ENCODE results near the gene PARD3.

Gene PARD3

GRCh38 chr10:34166823-34167222 lies 648.3 kb downstream of the PARD3 start:
- no peak overlapping the region for H3K27ac ChIP-seq (ENCODE audit: low read depth, low read length, severe bottlenecking)
- H3K4me3 ChIP-seq (ENCODE audit: extremely low read depth, insufficient read depth, low read length, poor library complexity, severe bottlenecking) = no peak overlapping the region
- no peaks in the 10 kb centered on the region for H3K36me3 ChIP-seq (ENCODE audit: control insufficient read depth, insufficient read depth, low read length)
- no peaks in the 10 kb centered on the region for H3K4me1 ChIP-seq (ENCODE audit: control insufficient read depth, insufficient read depth, low read length, poor library complexity, severe bottlenecking)
- no peaks in the 10 kb centered on the region for H3K9me3 ChIP-seq (ENCODE audit: control insufficient read depth, low read length)
- 100% methylated on average over 1 to 2 of the region's 6 CpGs for WGBS, 2 experiments (ENCODE audit: insufficient coverage in 2 of 2)

- H3K9me3 ChIP-seq (ENCODE audit: control insufficient read depth, low read length) = no peaks in the 10 kb centered on the region
- H3K4me1 ChIP-seq (ENCODE audit: control insufficient read depth, insufficient read depth, low read length, poor library complexity, severe bottlenecking) = no peaks in the 10 kb centered on the region
- H3K4me3 ChIP-seq (ENCODE audit: extremely low read depth, insufficient read depth, low read length, poor library complexity, severe bottlenecking) = no peak overlapping the region
- H3K36me3 ChIP-seq (ENCODE audit: control insufficient read depth, insufficient read depth, low read length) = peaks cover 1% of the 10 kb centered on the region
- 93 to 95% methylated on average over 3 of the region's 5 CpGs for WGBS, 2 experiments (ENCODE audit: insufficient coverage in 2 of 2)
- H3K27ac ChIP-seq (ENCODE audit: low read depth, low read length, severe bottlenecking) = no peak overlapping the region
These were observed 648.7 kb downstream of the PARD3 start for GRCh38 chr10:34166354-34166753.

- Histone ChIP-seq H3K27ac (ENCODE audit: low read depth, low read length, severe bottlenecking) (no peak overlapping the region), H3K36me3 (ENCODE audit: control insufficient read depth, insufficient read depth, low read length) (peaks cover 3% of the 10 kb centered on the region), H3K9me3 (ENCODE audit: control insufficient read depth, low read length) (no peaks in the 10 kb centered on the region), H3K4me1 (ENCODE audit: control insufficient read depth, insufficient read depth, low read length, poor library complexity, severe bottlenecking) (no peaks in the 10 kb centered on the region), H3K4me3 (ENCODE audit: extremely low read depth, insufficient read depth, low read length, poor library complexity, severe bottlenecking) (no peak overlapping the region)
- 90% methylated on average over 2 of the region's 3 CpGs; no CpG with 5 or more reads in 1 of the 2 experiments for WGBS, 2 experiments (ENCODE audit: insufficient coverage in 2 of 2)
These were observed 651.1 kb downstream of the PARD3 start for GRCh38 chr10:34164029-34164428.

- Histone ChIP-seq H3K27ac (ENCODE audit: low read depth, low read length, severe bottlenecking) (no peak overlapping the region), H3K9me3 (ENCODE audit: control insufficient read depth, low read length) (no peaks in the 10 kb centered on the region), H3K36me3 (ENCODE audit: control insufficient read depth, insufficient read depth, low read length) (peaks cover 3% of the 10 kb centered on the region), H3K4me1 (ENCODE audit: control insufficient read depth, insufficient read depth, low read length, poor library complexity, severe bottlenecking) (no peaks in the 10 kb centered on the region), H3K4me3 (ENCODE audit: extremely low read depth, insufficient read depth, low read length, poor library complexity, severe bottlenecking) (no peak overlapping the region)
- WGBS, 2 experiments (ENCODE audit: insufficient coverage in 2 of 2) = 83 to 87% methylated on average over 7 of the region's 11 CpGs
These were observed 651.8 kb downstream of the PARD3 start for GRCh38 chr10:34163075-34163905.

GRCh38 chr10:34161777-34162370 lies 653.2 kb downstream of the PARD3 start:
- Histone ChIP-seq H3K4me1 (ENCODE audit: control insufficient read depth, insufficient read depth, low read length, poor library complexity, severe bottlenecking) (no peaks in the 10 kb centered on the region), H3K36me3 (ENCODE audit: control insufficient read depth, insufficient read depth, low read length) (peaks cover 3% of the 10 kb centered on the region), H3K9me3 (ENCODE audit: control insufficient read depth, low read length) (no peaks in the 10 kb centered on the region), H3K27ac (ENCODE audit: low read depth, low read length, severe bottlenecking) (no peak overlapping the region), H3K4me3 (ENCODE audit: extremely low read depth, insufficient read depth, low read length, poor library complexity, severe bottlenecking) (no peak overlapping the region)
- WGBS, 2 experiments (ENCODE audit: insufficient coverage in 2 of 2) = 96 to 97% methylated on average over 4 of the region's 7 CpGs

- Histone ChIP-seq H3K4me3 (ENCODE audit: extremely low read depth, insufficient read depth, low read length, poor library complexity, severe bottlenecking) (no peak overlapping the region), H3K27ac (ENCODE audit: low read depth, low read length, severe bottlenecking) (no peak overlapping the region), H3K4me1 (ENCODE audit: control insufficient read depth, insufficient read depth, low read length, poor library complexity, severe bottlenecking) (no peaks in the 10 kb centered on the region), H3K9me3 (ENCODE audit: control insufficient read depth, low read length) (no peaks in the 10 kb centered on the region), H3K36me3 (ENCODE audit: control insufficient read depth, insufficient read depth, low read length) (peaks cover 3% of the 10 kb centered on the region)
- WGBS, 2 experiments (ENCODE audit: insufficient coverage in 2 of 2) = 97 to 100% methylated on average over 3 of the region's 3 CpGs
These were observed 654.5 kb downstream of the PARD3 start for GRCh38 chr10:34160595-34160994.

GRCh38 chr10:34157501-34157900 lies 657.6 kb downstream of the PARD3 start:
- Histone ChIP-seq H3K27ac (ENCODE audit: low read depth, low read length, severe bottlenecking) (no peak overlapping the region), H3K36me3 (ENCODE audit: control insufficient read depth, insufficient read depth, low read length) (peaks cover 3% of the 10 kb centered on the region)
- WGBS, 2 experiments (ENCODE audit: insufficient coverage in 2 of 2) = no CpG with 5 or more reads among the region's 1 CpG

GRCh38 chr10:34156781-34157425 lies 658.2 kb downstream of the PARD3 start:
- H3K9me3 ChIP-seq (ENCODE audit: control insufficient read depth, low read length) = no peaks in the 10 kb centered on the region
- no peaks in the 10 kb centered on the region for H3K4me1 ChIP-seq (ENCODE audit: control insufficient read depth, insufficient read depth, low read length, poor library complexity, severe bottlenecking)
- H3K27ac ChIP-seq (ENCODE audit: low read depth, low read length, severe bottlenecking) = no peak overlapping the region
- peaks cover 3% of the 10 kb centered on the region for H3K36me3 ChIP-seq (ENCODE audit: control insufficient read depth, insufficient read depth, low read length)
- WGBS, 2 experiments (ENCODE audit: insufficient coverage in 2 of 2) = 90% methylated on average over 6 of the region's 6 CpGs
- no peak overlapping the region for H3K4me3 ChIP-seq (ENCODE audit: extremely low read depth, insufficient read depth, low read length, poor library complexity, severe bottlenecking)

More at GRCh38 chr10:34157501-34157900, 657.6 kb downstream of the PARD3 start:
- Histone ChIP-seq H3K4me3 (ENCODE audit: extremely low read depth, insufficient read depth, low read length, poor library complexity, severe bottlenecking) (no peak overlapping the region), H3K9me3 (ENCODE audit: control insufficient read depth, low read length) (no peaks in the 10 kb centered on the region), H3K4me1 (ENCODE audit: control insufficient read depth, insufficient read depth, low read length, poor library complexity, severe bottlenecking) (no peaks in the 10 kb centered on the region)

GRCh38 chr10:34155812-34156211 lies 659.3 kb downstream of the PARD3 start:
- H3K9me3 ChIP-seq (ENCODE audit: control insufficient read depth, low read length) = no peaks in the 10 kb centered on the region
- H3K36me3 ChIP-seq (ENCODE audit: control insufficient read depth, insufficient read depth, low read length) = no peaks in the 10 kb centered on the region
- no peak overlapping the region for H3K4me3 ChIP-seq (ENCODE audit: extremely low read depth, insufficient read depth, low read length, poor library complexity, severe bottlenecking)
- no peak overlapping the region for H3K27ac ChIP-seq (ENCODE audit: low read depth, low read length, severe bottlenecking)
- 58 to 62% methylated on average over 2 to 3 of the region's 3 CpGs for WGBS, 2 experiments (ENCODE audit: insufficient coverage in 2 of 2)
- no peaks in the 10 kb centered on the region for H3K4me1 ChIP-seq (ENCODE audit: control insufficient read depth, insufficient read depth, low read length, poor library complexity, severe bottlenecking)

GRCh38 chr10:34154383-34154900 lies 660.7 kb downstream of the PARD3 start:
- Histone ChIP-seq H3K27ac (ENCODE audit: low read depth, low read length, severe bottlenecking) (no peak overlapping the region), H3K4me1 (ENCODE audit: control insufficient read depth, insufficient read depth, low read length, poor library complexity, severe bottlenecking) (no peaks in the 10 kb centered on the region), H3K9me3 (ENCODE audit: control insufficient read depth, low read length) (no peaks in the 10 kb centered on the region), H3K36me3 (ENCODE audit: control insufficient read depth, insufficient read depth, low read length) (no peaks in the 10 kb centered on the region), H3K4me3 (ENCODE audit: extremely low read depth, insufficient read depth, low read length, poor library complexity, severe bottlenecking) (no peak overlapping the region)
- 92 to 96% methylated on average over 2 to 3 of the region's 5 CpGs for WGBS, 2 experiments (ENCODE audit: insufficient coverage in 2 of 2)
